CD4-positive, alpha-beta T cell treated with Interleukin-17A for 4 hours (primary cell): Measurements from ENCODE around the gene THY1.

Experiments
- DNase-seq: peaks from one replicate; pipeline ENCODE4 v3.0.0-alpha.2; 2020; ENCODE audit warnings: mixed read lengths

THY1 gene

GRCh38 chr11:119367661-119368120 lies 55.3 kb downstream of the THY1 start:
- DNase-seq: no peak
